AG08395 (cell line): ENCODE results near the gene HDGFL2.
"Not testable (repeated sequence)": the region's sequence is repeated elsewhere in the genome, so short reads cannot be mapped to it uniquely, and the experiment has no call there.

Experiments used
- DNase-seq: peaks from one replicate; pipeline ENCODE4 v3.0.0; 2012; ENCODE audit warnings: mixed read lengths, low spot score

Gene HDGFL2

GRCh38 chr19:4534836-4535658 is 63.0 kb downstream of the HDGFL2 start, which contains the start of gene PLIN5:
Gene PLIN5, minus strand, starts transcription at chr19:4535224. Its CDS starts 1,150 bp downstream, at chr19:4534074.
- peak; percentile 66 for DNase-seq

GRCh38 chr19:4536798-4537197 is 64.7 kb downstream of the HDGFL2 start:
- no peak for DNase-seq

- no peak for DNase-seq
Observed at GRCh38 chr19:4537953-4538600, 66.0 kb downstream of the HDGFL2 start.

GRCh38 chr19:4538601-4538954 is 66.5 kb downstream of the HDGFL2 start:
- DNase-seq = no peak

- no peak for DNase-seq
Observed at GRCh38 chr19:4539169-4539692, 67.1 kb downstream of the HDGFL2 start.

GRCh38 chr19:4539693-4540581 is 67.8 kb downstream of the HDGFL2 start, which contains the start of gene LRG1:
Gene LRG1, minus strand, starts transcription at chr19:4540036. Its CDS starts 23 bp downstream, at chr19:4540013.
- no peak for DNase-seq

DNA sequence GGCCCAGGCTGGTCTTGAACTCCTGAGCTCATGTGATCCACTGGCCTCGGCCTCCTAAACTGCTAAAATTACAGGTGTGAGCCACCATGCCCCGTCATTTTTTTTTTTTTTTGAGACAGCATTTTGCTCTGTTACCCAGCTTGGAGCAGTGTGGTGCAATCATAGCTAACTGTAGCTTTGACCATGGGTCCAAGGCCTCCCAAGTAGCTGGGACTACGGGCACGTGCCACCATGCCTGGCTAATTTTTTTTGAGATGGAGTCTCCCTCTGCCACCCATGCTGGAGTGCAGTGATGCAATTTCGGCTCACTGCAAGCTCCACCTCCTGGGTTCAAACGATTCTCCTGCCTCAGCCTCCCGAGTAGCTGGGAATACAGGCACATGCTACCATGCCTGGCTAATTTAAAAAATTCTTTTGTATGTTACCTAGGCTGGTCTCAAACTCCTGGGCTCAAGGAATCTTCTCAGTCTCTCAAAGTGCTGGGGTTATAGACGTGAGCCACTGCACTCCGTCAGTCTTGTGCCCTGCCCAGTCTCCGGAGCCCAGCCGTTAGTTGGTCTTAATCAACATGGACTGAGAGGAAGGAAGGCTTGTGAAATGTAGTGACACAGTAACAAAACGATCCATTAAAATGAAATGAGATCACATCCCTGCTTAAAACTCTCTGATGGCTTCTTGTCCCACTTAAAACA is 69.2 kb downstream of the HDGFL2 start:
- no peak for DNase-seq

DNA sequence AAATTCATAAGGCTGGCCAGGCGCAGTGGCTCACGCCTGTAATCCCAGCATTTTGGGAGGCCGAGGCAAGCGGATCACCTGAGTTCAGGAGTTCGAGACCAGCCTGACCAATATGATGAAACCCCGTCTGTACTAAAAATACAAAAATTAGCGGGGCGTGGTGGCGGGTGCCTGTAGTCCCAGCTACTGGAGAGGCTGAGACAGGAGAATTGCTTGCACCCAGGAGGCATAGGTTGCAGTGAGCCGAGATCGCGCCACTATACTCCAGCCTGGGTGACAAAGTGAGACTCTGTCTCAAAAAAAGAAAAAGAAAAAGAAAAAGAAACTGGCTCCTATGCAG is 69.7 kb downstream of the HDGFL2 start:
- not testable (repeated sequence) for DNase-seq

GRCh38 chr19:4542896-4543841 is 71.1 kb downstream of the HDGFL2 start:
- no peak for DNase-seq

DNA sequence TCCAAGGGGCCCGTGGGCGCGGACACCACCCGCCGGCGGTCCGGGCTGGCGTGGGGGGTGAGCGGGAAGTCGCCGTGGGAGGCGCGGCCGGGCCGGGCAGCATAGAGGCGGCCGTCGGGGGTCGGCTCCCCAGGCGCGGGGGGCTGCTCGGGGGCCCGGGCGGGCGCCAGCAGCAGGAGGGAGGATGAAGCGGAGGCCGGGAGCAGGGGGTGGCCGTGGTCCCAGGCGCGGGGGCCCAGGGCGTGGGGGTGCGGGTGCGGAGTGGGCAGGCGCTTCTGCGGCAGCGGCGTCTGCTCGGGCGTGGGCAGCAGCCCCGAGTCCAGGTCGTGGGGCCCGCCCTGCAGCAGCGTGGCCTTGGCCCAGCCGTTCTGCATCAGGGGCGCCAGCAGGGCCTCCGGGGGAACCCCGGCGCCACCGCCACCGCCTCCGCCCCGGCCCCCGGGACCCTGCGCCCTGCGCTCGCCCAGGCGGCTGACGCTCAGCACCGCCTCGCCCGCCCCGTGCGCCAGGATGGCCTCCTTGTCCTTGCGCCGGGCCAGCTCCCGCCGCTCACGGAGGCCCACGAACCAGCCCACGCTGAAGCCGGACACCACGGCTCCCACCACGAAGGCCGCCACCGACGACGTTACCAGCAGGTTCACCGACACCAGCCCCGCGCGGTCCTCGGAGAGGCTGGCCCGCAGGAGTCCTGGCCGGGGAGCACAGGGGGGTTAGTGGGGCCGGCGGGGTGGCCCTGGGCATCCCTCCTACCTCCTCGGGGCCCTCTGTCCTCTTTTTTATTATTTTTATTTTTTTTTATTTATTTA is 71.9 kb downstream of the HDGFL2 start:
- no peak for DNase-seq

DNA sequence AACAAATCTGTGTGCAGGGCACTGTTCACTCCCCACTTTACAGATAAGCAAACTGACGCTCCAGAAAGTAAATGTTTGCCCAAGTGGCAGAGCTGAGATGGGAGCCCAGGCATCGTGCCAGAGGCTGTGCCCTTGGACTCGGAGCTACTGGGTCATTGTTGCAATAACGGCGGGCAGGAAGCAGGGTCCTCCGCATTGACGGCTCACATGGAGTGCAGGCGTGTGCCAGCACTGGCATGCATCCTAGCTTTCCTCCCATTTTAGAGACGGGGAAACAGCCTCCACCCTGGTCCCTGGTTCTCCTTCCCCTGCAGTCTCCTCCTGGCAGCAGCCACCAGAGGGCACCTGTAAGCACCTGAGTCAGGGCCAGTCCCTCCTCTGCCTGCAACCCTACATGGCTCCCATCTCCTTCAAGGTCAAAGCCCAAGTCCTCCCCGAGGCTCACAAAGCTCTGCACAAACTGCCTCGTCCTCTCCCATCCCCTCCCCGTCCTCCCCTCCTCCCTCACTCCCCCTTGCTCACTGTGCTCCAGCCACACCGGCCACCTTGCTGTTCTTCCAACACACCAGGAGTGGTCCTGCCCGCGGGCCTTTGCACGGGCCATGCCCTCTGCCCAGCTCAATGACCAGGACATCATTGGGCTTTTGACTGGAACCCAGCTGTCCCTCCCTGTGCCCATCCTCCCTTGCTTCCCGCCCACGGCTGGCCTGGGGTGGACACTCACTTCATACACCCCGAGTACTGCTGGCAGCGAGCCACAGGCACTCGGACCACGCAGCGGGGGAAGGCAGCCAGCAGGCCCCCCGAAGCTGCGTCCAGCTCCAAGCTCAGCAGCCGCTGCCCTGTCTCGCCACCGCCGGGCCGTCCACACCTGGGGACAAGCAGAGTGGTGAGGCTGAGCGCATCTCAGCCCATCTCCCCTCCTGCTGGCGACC is 75.5 kb downstream of the HDGFL2 start:
- no peak for DNase-seq

- DNase-seq = no peak
Observed at GRCh38 chr19:4548238-4548584, 76.1 kb downstream of the HDGFL2 start.

DNA sequence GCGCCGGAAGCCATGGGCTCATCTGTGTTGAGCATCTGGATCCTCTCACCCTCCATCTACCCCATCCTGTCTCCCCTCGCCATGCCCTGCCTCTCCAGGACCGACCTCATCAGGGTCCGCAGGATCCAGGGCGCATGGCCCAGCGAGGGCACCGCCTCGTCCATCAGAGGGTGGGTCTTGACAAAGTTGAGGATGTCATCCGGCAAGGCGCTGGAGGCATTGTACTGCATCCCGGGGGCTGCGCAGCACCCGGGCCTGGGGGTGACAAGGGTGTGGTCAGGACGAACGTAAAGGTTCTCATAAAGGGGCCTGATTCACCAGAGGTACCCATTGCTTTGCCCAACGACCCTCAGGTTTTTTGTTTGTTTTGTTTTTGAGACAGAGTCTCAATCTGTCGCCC is 77.9 kb downstream of the HDGFL2 start:
- no peak for DNase-seq

DNA sequence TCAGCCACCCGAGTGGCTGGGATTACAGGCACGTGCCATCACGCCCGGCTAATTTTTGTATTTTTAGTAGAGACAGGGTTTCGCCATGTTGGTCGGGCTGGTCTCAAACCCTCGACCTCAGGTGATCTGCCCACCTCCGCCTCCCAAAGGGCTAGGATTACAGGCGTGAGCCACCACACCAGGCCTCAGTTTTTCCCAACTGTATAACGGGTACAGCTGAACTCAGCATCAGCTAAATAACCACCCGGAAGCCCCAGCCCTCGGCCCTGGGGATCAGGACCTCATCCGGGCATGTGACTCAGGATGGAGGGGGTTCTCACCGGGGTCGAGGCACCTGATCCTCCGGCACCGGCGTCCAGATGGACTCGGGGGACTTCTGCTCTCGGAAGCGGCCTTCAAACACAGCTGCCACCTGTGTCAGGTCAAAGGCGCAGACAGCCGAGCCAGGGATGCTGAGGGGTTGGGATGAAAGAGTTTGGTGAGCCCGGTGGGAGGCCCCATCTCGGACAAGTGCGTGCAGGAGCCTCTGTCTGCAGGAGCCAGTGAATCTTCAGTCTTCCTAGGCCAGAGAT is 78.5 kb downstream of the HDGFL2 start:
- no peak for DNase-seq
